Measurements from ENCODE around the gene RNF130. TPM values are rescaled to one million over a fixed set of nuclear protein-coding genes. Genes with fewer than 3 reads are reported as not detected.

RNF130 gene
- total RNA-seq, 2 donors from 2014 or later: 83.8 to 116 TPM

DNA sequence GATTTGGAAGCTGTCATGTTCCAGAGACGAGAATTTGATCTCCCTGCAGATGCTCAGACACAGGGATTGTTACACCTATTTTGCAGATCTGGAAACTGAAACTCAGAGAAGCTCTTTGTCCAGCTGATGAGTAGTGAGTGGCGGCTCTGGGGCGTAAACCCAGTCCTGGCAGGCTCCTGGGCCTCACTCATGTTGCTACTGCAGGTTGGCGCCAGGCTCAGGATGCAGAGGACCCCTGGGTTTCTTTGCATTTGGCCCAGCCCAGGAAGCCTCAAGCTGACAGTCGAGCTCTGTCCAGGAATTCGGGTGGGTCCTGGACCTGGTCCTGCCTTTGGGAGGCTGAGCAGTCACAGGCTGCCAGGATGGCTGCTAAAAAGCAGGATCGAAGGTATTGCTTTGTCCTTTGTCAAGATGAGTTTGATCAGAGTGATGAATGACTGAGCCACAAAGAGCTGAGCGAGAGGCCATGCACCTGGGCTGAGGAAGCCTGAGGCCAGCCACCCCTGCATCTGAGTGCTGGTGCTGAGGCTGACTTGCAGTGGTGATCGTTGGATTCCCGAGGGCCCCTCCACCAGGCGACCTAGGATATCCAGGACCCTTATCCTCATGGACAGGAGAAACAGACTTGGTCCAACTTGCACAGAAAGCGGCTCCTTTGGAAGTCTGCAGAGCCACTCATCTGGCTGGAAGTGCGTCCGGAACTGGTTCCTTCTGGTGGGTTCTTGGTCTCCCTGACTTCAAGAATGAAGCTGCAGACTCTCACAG lies 8.3 kb upstream of the RNF130 start:
- TF ChIP-seq, protein P1, sequence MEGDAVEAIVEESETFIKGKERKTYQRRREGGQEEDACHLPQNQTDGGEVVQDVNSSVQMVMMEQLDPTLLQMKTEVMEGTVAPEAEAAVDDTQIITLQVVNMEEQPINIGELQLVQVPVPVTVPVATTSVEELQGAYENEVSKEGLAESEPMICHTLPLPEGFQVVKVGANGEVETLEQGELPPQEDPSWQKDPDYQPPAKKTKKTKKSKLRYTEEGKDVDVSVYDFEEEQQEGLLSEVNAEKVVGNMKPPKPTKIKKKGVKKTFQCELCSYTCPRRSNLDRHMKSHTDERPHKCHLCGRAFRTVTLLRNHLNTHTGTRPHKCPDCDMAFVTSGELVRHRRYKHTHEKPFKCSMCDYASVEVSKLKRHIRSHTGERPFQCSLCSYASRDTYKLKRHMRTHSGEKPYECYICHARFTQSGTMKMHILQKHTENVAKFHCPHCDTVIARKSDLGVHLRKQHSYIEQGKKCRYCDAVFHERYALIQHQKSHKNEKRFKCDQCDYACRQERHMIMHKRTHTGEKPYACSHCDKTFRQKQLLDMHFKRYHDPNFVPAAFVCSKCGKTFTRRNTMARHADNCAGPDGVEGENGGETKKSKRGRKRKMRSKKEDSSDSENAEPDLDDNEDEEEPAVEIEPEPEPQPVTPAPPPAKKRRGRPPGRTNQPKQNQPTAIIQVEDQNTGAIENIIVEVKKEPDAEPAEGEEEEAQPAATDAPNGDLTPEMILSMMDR (IDR thresholded peaks at IDR 0.05): no peak
- TF ChIP-seq POLR2A (IDR thresholded peaks at IDR 0.05) (no peak), POLR2AphosphoS5 (IDR thresholded peaks at IDR 0.05) (no peak)
- intact Hi-C loops (cut with DNase I): no loop called here
- Histone ChIP-seq H3K27ac (no peak overlapping the region), H3K4me1 (replicated peaks) (peaks cover 2% of the 10 kb centered on the region), H3K9me3 (no peaks in the 10 kb centered on the region), H3K4me3 (no peak overlapping the region), H3K36me3 (no peaks in the 10 kb centered on the region), H3K27me3 (replicated peaks; ENCODE audit: insufficient read depth) (no peaks in the 10 kb centered on the region)
- DNase-seq (ENCODE audit: low spot score): no peak
- 80% methylated on average over 14 of the region's 14 CpGs for WGBS

DNA sequence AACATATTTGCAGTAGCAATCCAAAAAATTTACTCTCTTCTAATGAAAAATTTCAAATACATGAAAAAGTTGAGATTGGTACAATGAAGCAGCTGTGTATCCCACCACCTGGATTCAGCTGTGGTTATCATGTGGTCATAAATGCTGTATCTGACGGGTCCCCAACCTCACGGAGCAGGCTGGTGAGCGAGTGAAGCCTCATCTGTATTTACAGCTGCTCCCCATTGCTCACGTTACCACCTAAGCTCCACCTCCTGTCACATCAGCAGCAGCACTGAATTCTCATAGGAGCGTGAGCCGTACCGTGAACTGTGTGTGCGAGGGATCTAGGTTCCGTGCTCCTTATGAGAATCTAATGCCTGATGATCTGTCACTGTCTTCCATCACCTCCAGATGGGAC lies 6.8 kb upstream of the RNF130 start:
- WGBS: 82% methylated on average over 9 of the region's 9 CpGs
- Histone ChIP-seq H3K36me3 (no peaks in the 10 kb centered on the region), H3K27me3 (replicated peaks; ENCODE audit: insufficient read depth) (no peaks in the 10 kb centered on the region), H3K4me1 (replicated peaks) (peaks cover 2% of the 10 kb centered on the region), H3K9me3 (no peaks in the 10 kb centered on the region), H3K4me3 (no peak overlapping the region), H3K27ac (no peak overlapping the region)
- no peak for DNase-seq (ENCODE audit: low spot score)
- TF ChIP-seq, protein P1 (IDR thresholded peaks at IDR 0.05): no peak
- TF ChIP-seq POLR2AphosphoS5 (IDR thresholded peaks at IDR 0.05): no peak
- no peak for TF ChIP-seq POLR2A (IDR thresholded peaks at IDR 0.05)
- intact Hi-C loops (cut with DNase I): no loop called here

DNA sequence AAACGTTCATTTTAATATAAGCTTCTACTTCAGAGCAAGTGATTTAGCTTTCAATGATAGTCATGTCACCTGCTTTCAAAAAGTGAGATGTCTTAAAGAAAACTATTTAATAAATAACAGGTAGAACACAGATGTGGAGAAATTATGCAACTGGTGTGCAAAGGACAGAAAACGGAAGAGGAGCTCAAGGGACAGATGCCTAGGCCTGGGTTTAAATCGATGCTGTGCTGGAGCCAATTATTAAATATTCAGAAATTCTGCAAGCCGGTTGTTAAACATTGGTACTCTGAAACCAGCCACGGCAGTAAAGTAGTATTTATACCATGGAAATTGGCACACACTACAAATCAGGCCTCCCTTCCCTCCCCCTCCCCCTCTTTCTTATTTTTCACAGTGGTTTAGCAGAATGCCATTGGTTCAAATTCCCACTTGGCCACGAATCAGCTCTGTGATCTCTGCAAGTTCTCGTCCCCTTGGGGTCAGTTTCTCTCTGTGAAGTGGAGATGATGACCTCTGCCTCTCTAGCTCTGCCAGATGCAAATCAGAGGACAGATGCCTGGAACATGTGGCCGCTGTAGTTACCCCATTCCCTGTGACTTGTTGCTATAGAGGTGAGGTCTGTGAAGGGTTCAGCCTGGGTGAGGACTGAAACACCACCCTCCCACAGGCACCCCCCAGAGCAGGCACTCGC lies 6.2 kb upstream of the RNF130 start:
- WGBS: 82% methylated on average over 9 of the region's 9 CpGs
- TF ChIP-seq POLR2AphosphoS5 (IDR thresholded peaks at IDR 0.05): no peak
- TF ChIP-seq, protein P1 (IDR thresholded peaks at IDR 0.05): no peak
- TF ChIP-seq POLR2A (IDR thresholded peaks at IDR 0.05): no peak
- Histone ChIP-seq H3K4me3 (no peak overlapping the region), H3K9me3 (no peaks in the 10 kb centered on the region), H3K27me3 (replicated peaks; ENCODE audit: insufficient read depth) (no peaks in the 10 kb centered on the region), H3K36me3 (no peaks in the 10 kb centered on the region), H3K4me1 (replicated peaks) (peaks cover 2% of the 10 kb centered on the region), H3K27ac (no peak overlapping the region)
- intact Hi-C loops (cut with DNase I): no loop called here
- no peak for DNase-seq (ENCODE audit: low spot score)

GRCh38 chr5:180075703-180076102 lies 4.1 kb upstream of the RNF130 start:
- H3K4me1 ChIP-seq (replicated peaks): no peaks in the 10 kb centered on the region
- H3K36me3 ChIP-seq: no peaks in the 10 kb centered on the region
- intact Hi-C loops (cut with DNase I): no loop called here
- H3K27ac ChIP-seq: no peak overlapping the region
- H3K9me3 ChIP-seq: no peaks in the 10 kb centered on the region
- WGBS: 83% methylated on average over 1 of the region's 1 CpG
- H3K27me3 ChIP-seq (replicated peaks; ENCODE audit: insufficient read depth): no peaks in the 10 kb centered on the region
- no peak overlapping the region for H3K4me3 ChIP-seq
- no peak for DNase-seq (ENCODE audit: low spot score)
- TF ChIP-seq POLR2A (IDR thresholded peaks at IDR 0.05): no peak
- no peak for TF ChIP-seq POLR2AphosphoS5 (IDR thresholded peaks at IDR 0.05)
- TF ChIP-seq, protein P1 (IDR thresholded peaks at IDR 0.05): no peak

Data from prostate gland (tissue), 2 donors.